ENCODE data around the gene BACE2. TPM values are rescaled to one million over a fixed set of nuclear protein-coding genes. Genes with fewer than 3 reads are reported as not detected.
"Not testable (repeated sequence)": the region's sequence is repeated elsewhere in the genome, so short reads cannot be mapped to it uniquely, and the experiment has no call there.

Gene BACE2
- total RNA-seq, 1 experiment from 2014 or later, result 23.2 TPM

- ChIA-PET POLR2A (no interaction called here), CTCF (no interaction called here), RAD21 (ENCODE audit: low non-redundant PET in 1 of 2, low total read pairs in 2 of 2, uncharacterized antibody in 2 of 2, unreplicated experiment in 2 of 2) (no interaction called here)
- Histone ChIP-seq H3K36me3 (ENCODE audit: control insufficient read depth in 1 of 2, insufficient read depth in 2 of 2, low read length in 2 of 2) (peaks cover 0 to 2% of the 10 kb centered on the region in 2 experiments; a peak in 1 of 4 replicates), H4K20me1 (ENCODE audit: insufficient read depth) (no peaks in the 10 kb centered on the region), H2AFZ (ENCODE audit: low read depth, low read length, poor library complexity, severe bottlenecking) (no peak overlapping the region), H3K27ac (ENCODE audit: low read depth, low read length) (no peak overlapping the region), H3K4me3 (replicated peaks in 1 of 2; ENCODE audit: low read depth in 1 of 2, low read length in 2 of 2) (no peak overlapping the region), H3K9me2 (ENCODE audit: insufficient read depth) (no peaks in the 10 kb centered on the region), H3K4me1 (ENCODE audit: control insufficient read depth in 1 of 2, insufficient read depth in 2 of 2, low read length in 2 of 2) (no peaks in the 10 kb centered on the region), H3K9me3 (ENCODE audit: control insufficient read depth in 1 of 2, insufficient read depth in 1 of 2, low read depth in 1 of 2, low read length in 2 of 2) (no peaks in the 10 kb centered on the region), H3K27me3 (ENCODE audit: insufficient read depth, low read length) (no peaks in the 10 kb centered on the region), H3K79me2 (ENCODE audit: insufficient read depth, low read length) (no peaks in the 10 kb centered on the region), H3K4me2 (ENCODE audit: low read length) (no peak overlapping the region), H3K9ac (ENCODE audit: low read length) (no peak overlapping the region)
- intact Hi-C loops (cut with micrococcal nuclease), result no loop called here
- no peak for ATAC-seq
- no TSS peak for BruUV-seq (replicated peaks)
- no peak for DNase-seq (ENCODE audit: low read depth, low spot score)
- TF ChIP-seq CTCF (IDR thresholded peaks at IDR 0.05 in 2 of 3, conservative IDR thresholded peaks at IDR 0.05 in 1 of 3; ENCODE audit: borderline replicate concordance in 1 of 3, insufficient read depth in 1 of 3, low read depth in 2 of 3, low read length in 2 of 3), result no peak
- no peak for TF ChIP-seq EGR1 (IDR thresholded peaks at IDR 0.05; ENCODE audit: low read depth)
- no peak for TF ChIP-seq SP1 (IDR thresholded peaks at IDR 0.05; ENCODE audit: low read depth)
- TF ChIP-seq, protein P1, sequence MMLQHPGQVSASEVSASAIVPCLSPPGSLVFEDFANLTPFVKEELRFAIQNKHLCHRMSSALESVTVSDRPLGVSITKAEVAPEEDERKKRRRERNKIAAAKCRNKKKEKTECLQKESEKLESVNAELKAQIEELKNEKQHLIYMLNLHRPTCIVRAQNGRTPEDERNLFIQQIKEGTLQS (IDR thresholded peaks at IDR 0.05), result no peak
- TF ChIP-seq, protein P2, sequence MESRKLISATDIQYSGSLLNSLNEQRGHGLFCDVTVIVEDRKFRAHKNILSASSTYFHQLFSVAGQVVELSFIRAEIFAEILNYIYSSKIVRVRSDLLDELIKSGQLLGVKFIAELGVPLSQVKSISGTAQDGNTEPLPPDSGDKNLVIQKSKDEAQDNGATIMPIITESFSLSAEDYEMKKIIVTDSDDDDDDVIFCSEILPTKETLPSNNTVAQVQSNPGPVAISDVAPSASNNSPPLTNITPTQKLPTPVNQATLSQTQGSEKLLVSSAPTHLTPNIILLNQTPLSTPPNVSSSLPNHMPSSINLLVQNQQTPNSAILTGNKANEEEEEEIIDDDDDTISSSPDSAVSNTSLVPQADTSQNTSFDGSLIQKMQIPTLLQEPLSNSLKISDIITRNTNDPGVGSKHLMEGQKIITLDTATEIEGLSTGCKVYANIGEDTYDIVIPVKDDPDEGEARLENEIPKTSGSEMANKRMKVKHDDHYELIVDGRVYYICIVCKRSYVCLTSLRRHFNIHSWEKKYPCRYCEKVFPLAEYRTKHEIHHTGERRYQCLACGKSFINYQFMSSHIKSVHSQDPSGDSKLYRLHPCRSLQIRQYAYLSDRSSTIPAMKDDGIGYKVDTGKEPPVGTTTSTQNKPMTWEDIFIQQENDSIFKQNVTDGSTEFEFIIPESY (IDR thresholded peaks at IDR 0.05; ENCODE audit: extremely low read depth, insufficient replicate concordance, low read length), result no peak
- TF ChIP-seq ELF1 (IDR thresholded peaks at IDR 0.05; ENCODE audit: borderline replicate concordance, low read depth), result no peak
- TF ChIP-seq ZNF274 (IDR thresholded peaks at IDR 0.05; ENCODE audit: low read depth, low read length), result no peak
- TF ChIP-seq, protein P3, sequence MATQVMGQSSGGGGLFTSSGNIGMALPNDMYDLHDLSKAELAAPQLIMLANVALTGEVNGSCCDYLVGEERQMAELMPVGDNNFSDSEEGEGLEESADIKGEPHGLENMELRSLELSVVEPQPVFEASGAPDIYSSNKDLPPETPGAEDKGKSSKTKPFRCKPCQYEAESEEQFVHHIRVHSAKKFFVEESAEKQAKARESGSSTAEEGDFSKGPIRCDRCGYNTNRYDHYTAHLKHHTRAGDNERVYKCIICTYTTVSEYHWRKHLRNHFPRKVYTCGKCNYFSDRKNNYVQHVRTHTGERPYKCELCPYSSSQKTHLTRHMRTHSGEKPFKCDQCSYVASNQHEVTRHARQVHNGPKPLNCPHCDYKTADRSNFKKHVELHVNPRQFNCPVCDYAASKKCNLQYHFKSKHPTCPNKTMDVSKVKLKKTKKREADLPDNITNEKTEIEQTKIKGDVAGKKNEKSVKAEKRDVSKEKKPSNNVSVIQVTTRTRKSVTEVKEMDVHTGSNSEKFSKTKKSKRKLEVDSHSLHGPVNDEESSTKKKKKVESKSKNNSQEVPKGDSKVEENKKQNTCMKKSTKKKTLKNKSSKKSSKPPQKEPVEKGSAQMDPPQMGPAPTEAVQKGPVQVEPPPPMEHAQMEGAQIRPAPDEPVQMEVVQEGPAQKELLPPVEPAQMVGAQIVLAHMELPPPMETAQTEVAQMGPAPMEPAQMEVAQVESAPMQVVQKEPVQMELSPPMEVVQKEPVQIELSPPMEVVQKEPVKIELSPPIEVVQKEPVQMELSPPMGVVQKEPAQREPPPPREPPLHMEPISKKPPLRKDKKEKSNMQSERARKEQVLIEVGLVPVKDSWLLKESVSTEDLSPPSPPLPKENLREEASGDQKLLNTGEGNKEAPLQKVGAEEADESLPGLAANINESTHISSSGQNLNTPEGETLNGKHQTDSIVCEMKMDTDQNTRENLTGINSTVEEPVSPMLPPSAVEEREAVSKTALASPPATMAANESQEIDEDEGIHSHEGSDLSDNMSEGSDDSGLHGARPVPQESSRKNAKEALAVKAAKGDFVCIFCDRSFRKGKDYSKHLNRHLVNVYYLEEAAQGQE (IDR thresholded peaks at IDR 0.05; ENCODE audit: low read depth), result no peak
- TF ChIP-seq RAD21 (IDR thresholded peaks at IDR 0.05; ENCODE audit: low read depth), result no peak
Measured at GRCh38 chr21:41243107-41243506, 75.1 kb downstream of the BACE2 start.

- H3K9me2 ChIP-seq (ENCODE audit: insufficient read depth); BruUV-seq (replicated peaks); intact Hi-C loops (cut with micrococcal nuclease); ATAC-seq; H3K4me1 ChIP-seq (ENCODE audit: control insufficient read depth in 1 of 2, insufficient read depth in 2 of 2, low read length in 2 of 2); RAD21 ChIA-PET (ENCODE audit: low non-redundant PET in 1 of 2, low total read pairs in 2 of 2, uncharacterized antibody in 2 of 2, unreplicated experiment in 2 of 2); H3K9ac ChIP-seq (ENCODE audit: low read length); H3K9me3 ChIP-seq (ENCODE audit: control insufficient read depth in 1 of 2, insufficient read depth in 1 of 2, low read depth in 1 of 2, low read length in 2 of 2); H3K27me3 ChIP-seq (ENCODE audit: insufficient read depth, low read length); H3K36me3 ChIP-seq (ENCODE audit: control insufficient read depth in 1 of 2, insufficient read depth in 2 of 2, low read length in 2 of 2); H3K4me2 ChIP-seq (ENCODE audit: low read length); H3K79me2 ChIP-seq (ENCODE audit: insufficient read depth, low read length); POLR2A ChIA-PET; H4K20me1 ChIP-seq (ENCODE audit: insufficient read depth); CTCF ChIA-PET; H3K27ac ChIP-seq (ENCODE audit: low read depth, low read length); H2AFZ ChIP-seq (ENCODE audit: low read depth, low read length, poor library complexity, severe bottlenecking); H3K4me3 ChIP-seq (replicated peaks in 1 of 2; ENCODE audit: low read depth in 1 of 2, low read length in 2 of 2); DNase-seq (ENCODE audit: low read depth, low spot score): not testable (repeated sequence)
Measured at GRCh38 chr21:41244266-41244880, 76.4 kb downstream of the BACE2 start.

Data from HCT116 (cell line).